Adrenal gland (tissue), 12 donors: Measurements from ENCODE around the gene SPDYE17. TPM values are rescaled to one million over a fixed set of nuclear protein-coding genes. Genes with fewer than 3 reads are reported as not detected.
"Not testable (repeated sequence)": the region's sequence is repeated elsewhere in the genome, so short reads cannot be mapped to it uniquely, and the experiment has no call there.

Experiments used
- DNase-seq, 7 donors: peaks; one replicate each; pipeline ENCODE4 v3.0.0-alpha.2; 2019 to 2020
- H3K27ac ChIP-seq, 5 donors: fragments of 200-600 bp; sonication (generic) in 4 of 5; 1 replicate in 3 of 5; 2 replicates in 2 of 5; pipeline versions ENCODE4 v1.5.1 to v1.8.0; 2016 to 2020; ENCODE audit warnings: mild to moderate bottlenecking in 1 of 5
- H3K27me3 ChIP-seq: fragments of 200-600 bp; 2 replicates; pipeline ENCODE4 v1.8.0; 2021
- H3K36me3 ChIP-seq, 2 donors: fragments of 200-600 bp; replicated peaks in 1 of 2; 1 replicate in 1 of 2; 2 replicates in 1 of 2; pipeline versions ENCODE4 v1.5.1 to v1.8.0; 2018 to 2022
- H3K4me1 ChIP-seq, 2 donors: fragments of 200-600 bp; replicated peaks in 1 of 2; 1 replicate in 1 of 2; 2 replicates in 1 of 2; pipeline versions ENCODE4 v1.5.1 to v1.8.0; 2018 to 2021
- H3K4me3 ChIP-seq, 4 donors: fragments of 200-600 bp; sonication (generic) in 3 of 4; one replicate each; pipeline ENCODE4 v1.5.1; 2016 to 2018
- H3K9me3 ChIP-seq, 3 donors: fragments of 200-600 bp; sonication (generic) in 1 of 3; replicated peaks in 1 of 3; 1 replicate in 2 of 3; 2 replicates in 1 of 3; pipeline versions ENCODE4 v1.5.1 to v1.8.0; 2016 to 2021
- WGBS, 4 donors: extraction: QIAGEN DNeasy Blood & Tissue Kit in 2 of 4; methylation state at CpG; one replicate each; pipeline versions ENCODE4 v1.1.5 to v1.1.7; 2013 to 2017; 5-methylcytosine and 5-hydroxymethylcytosine counted together
- intact Hi-C, 2 donors: fragments of 100-400 bp; cut with DNase I; formaldehyde crosslinking; loops; one replicate each; pipeline versions ENCODE4 v1.14.1 to v1.15.0; 2022 to 2023
- polyA plus RNA-seq, 3 donors: library from polyadenylated mRNA; stranded (reverse); fragments of 200-250 nt in 2 of 3; fragments of 350-450 nt in 1 of 3; fragmentation: Illumina TruSeq in 1 of 3; extraction: RNeasy Lipid Tissue Mini Kit (QIAGEN cat#74804) in 1 of 3; gene quantifications; one replicate each; pipeline ENCODE4 v1.2.3, GENCODE V29; 2013 to 2014
- total RNA-seq, 9 donors: library from RNA; depleted of rRNA in 4 of 9; stranded (reverse); fragments of >200 nt in 4 of 9; fragments of 120-200 nt in 1 of 9; fragmentation: NEBNext Ultra II Directional in 1 of 9; extraction: Animal tissue kit (Norgen Biotek cat#: 25700) in 1 of 9; gene quantifications; one replicate each; pipeline versions ENCODE4 v1.1.0 to v1.2.4, GENCODE V29; 2013 to 2023
- donor health status: healthy with polysubstance abuse.
- donor health status: Bipolar disorder and iron deficiency.
- donor health status: DM: yes; HTN: yes; CAD: no.
- donor health status: DM: no; HTN: no; CAD: no.
- donor health status: DM: no; HTN: no; CAD: no.
- donor health status: DM: yes; HTN: yes; CAD: no.

The SPDYE17 gene
- total and polyA plus RNA-seq, 12 donors: not detected

GRCh38 chr7:76984784-76985136 is 47.4 kb downstream of the SPDYE17 start:
- WGBS, 4 donors: 93% methylated on average over 2 of the region's 5 CpGs; no CpG with 5 or more reads in 3 of the 4 donors
- DNase-seq, H3K27ac ChIP-seq, H3K4me3 ChIP-seq, H3K36me3 ChIP-seq, intact Hi-C loops, H3K9me3 ChIP-seq, H3K4me1 ChIP-seq, H3K27me3 ChIP-seq: not testable (repeated sequence)

- intact Hi-C loops, H3K27me3 ChIP-seq, H3K9me3 ChIP-seq, H3K4me3 ChIP-seq, H3K36me3 ChIP-seq, DNase-seq, H3K4me1 ChIP-seq, H3K27ac ChIP-seq: not testable (repeated sequence)
- 82 to 90% methylated on average over 1 to 4 of the region's 19 CpGs; no CpG with 5 or more reads in 2 of the 4 donors for WGBS, 4 donors
Observed at GRCh38 chr7:76983937-76984783, 48.0 kb downstream of the SPDYE17 start.

GRCh38 chr7:76983333-76983732 is 48.8 kb downstream of the SPDYE17 start:
- H3K27ac ChIP-seq, H3K27me3 ChIP-seq, H3K4me3 ChIP-seq, intact Hi-C loops, H3K4me1 ChIP-seq, H3K9me3 ChIP-seq, H3K36me3 ChIP-seq, DNase-seq: not testable (repeated sequence)
- WGBS, 4 donors: 100% methylated on average over 1 of the region's 5 CpGs; no CpG with 5 or more reads in 1 of the 4 donors

GRCh38 chr7:76982501-76982900 is 49.7 kb downstream of the SPDYE17 start:
- H3K9me3 ChIP-seq, H3K27me3 ChIP-seq, H3K4me1 ChIP-seq, DNase-seq, intact Hi-C loops, H3K4me3 ChIP-seq, H3K27ac ChIP-seq, H3K36me3 ChIP-seq: not testable (repeated sequence)
- WGBS, 4 donors: 89% methylated on average over 6 of the region's 10 CpGs; no CpG with 5 or more reads in 3 of the 4 donors

GRCh38 chr7:76981187-76981970 is 50.8 kb downstream of the SPDYE17 start:
- H3K27ac ChIP-seq, DNase-seq, H3K9me3 ChIP-seq, H3K4me1 ChIP-seq, H3K4me3 ChIP-seq, H3K27me3 ChIP-seq, H3K36me3 ChIP-seq, intact Hi-C loops: not testable (repeated sequence)
- 94 to 100% (median 99%) methylated on average over 5 to 22 of the region's 26 CpGs; no CpG with 5 or more reads in 1 of the 4 donors for WGBS, 4 donors

GRCh38 chr7:76980576-76980975 is 51.6 kb downstream of the SPDYE17 start:
- H3K36me3 ChIP-seq, H3K9me3 ChIP-seq, DNase-seq, H3K4me3 ChIP-seq, H3K4me1 ChIP-seq, intact Hi-C loops, H3K27ac ChIP-seq, H3K27me3 ChIP-seq: not testable (repeated sequence)
- 84 to 98% (median 96%) methylated on average over 11 to 21 of the region's 21 CpGs for WGBS, 4 donors

DNA sequence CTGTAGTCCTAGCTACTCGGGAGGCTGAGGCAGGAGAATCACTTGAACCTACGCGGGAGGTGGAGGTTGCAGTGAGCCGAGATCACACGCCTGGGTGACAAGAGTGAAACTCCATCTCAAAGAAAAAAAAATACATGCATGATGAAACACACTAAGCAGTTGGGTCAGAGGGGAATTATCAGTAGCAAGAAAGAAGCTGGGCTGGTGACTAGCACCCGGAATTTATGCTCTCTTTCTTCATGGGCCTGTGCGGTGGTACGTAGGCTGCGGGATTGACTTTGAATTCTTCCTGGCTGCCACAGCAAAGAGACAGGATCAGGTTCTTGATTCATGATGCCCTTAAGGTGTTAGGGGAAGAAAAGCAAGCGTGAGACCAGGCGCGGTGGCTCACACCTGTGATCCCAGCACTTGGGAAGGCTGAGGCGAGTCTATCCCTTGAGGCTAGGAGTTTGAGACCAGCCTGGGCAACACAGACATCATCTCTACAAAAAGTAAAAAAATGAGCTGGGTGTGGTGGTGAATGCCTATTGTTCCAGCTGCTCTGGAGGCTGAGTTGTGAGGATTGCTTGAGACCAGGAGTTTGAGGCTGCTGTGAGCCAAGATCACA is 54.3 kb downstream of the SPDYE17 start:
- H3K4me3 ChIP-seq, H3K36me3 ChIP-seq, H3K9me3 ChIP-seq, H3K27me3 ChIP-seq, DNase-seq, intact Hi-C loops, H3K27ac ChIP-seq, H3K4me1 ChIP-seq: not testable (repeated sequence)
- 83 to 96% (median 89%) methylated on average over 4 to 10 of the region's 13 CpGs for WGBS, 4 donors

DNA sequence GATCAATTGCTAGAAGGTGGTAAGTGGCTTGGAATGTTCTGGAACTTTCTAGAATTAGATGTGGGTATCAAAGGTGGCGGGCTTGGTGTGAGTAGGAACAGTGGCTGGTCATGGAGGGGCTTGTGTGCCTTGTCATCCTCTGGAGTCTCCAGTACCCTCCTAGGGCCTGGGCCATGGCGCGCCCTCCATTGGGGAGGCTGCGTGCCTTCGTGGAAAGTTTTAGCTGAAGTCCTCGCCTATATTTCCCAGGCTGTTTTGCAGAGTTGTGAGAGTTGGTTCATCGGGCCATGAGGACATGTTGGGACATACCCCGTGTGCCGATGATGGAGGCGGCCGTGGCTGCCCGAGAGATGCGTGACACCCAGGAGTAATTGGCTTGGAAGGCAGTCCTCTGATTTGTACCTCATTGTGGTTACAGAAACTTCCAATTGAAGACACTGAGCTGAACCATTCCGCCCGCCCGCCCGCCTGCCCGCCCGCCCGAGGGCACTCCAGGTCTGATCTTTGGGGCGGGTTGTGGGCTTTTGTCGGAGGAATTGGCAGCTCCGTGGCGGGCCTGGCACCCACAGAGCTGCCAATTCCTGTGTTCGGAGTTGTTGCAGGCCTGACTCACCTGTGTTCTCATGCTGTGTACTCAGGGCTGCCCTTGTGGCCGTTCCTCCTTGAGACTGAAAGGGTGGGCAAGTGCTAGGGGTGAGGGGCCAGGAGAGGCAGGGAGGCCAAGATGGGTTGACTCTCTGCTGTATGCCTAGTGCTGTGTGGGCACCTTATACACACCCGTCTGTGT is 57.2 kb downstream of the SPDYE17 start:
- intact Hi-C loops, H3K4me3 ChIP-seq, H3K36me3 ChIP-seq, H3K9me3 ChIP-seq, H3K27ac ChIP-seq, H3K27me3 ChIP-seq, H3K4me1 ChIP-seq, DNase-seq: not testable (repeated sequence)
- WGBS, 4 donors: 83 to 96% (median 95%) methylated on average over 4 to 25 of the region's 27 CpGs

GRCh38 chr7:76974336-76974735 is 57.8 kb downstream of the SPDYE17 start:
- H3K9me3 ChIP-seq, H3K4me1 ChIP-seq, DNase-seq, H3K27me3 ChIP-seq, H3K36me3 ChIP-seq, H3K27ac ChIP-seq, H3K4me3 ChIP-seq, intact Hi-C loops: not testable (repeated sequence)
- 90 to 94% methylated on average over 6 of the region's 12 CpGs; no CpG with 5 or more reads in 2 of the 4 donors for WGBS, 4 donors

DNA sequence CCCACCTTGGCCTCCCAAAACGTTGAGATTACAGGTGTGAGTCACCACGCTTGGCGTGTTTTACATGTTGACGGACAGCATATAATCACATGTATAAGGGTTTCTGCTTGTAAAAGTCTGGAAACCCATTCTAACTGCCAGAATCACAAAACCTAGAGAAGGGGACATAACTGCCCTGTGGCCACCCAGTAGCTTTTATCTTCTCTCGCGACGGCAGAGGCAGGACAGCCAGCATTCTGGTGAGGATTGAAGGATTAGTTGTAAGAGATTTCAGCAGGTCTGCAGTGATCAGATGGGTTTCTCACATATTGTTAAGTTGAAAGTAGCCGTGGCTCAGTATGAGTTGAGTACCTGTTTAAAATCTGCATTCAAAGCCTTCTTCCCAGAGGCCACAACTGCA is 59.8 kb downstream of the SPDYE17 start:
- H3K27me3 ChIP-seq, H3K36me3 ChIP-seq, H3K4me1 ChIP-seq, H3K9me3 ChIP-seq, DNase-seq, H3K4me3 ChIP-seq, H3K27ac ChIP-seq, intact Hi-C loops: not testable (repeated sequence)
- 77 to 96% (median 92%) methylated on average over 6 to 8 of the region's 8 CpGs for WGBS, 4 donors
